HG03139 (cell line): Measurements from ENCODE around the gene PLEKHA5.
"Not testable (repeated sequence)": the region's sequence is repeated elsewhere in the genome, so short reads cannot be mapped to it uniquely, and the experiment has no call there.

Experiments used
- ATAC-seq: cut with Tn5 transposase; IDR thresholded peaks from one replicate; pipeline ENCODE4 v1.9.1; 2021; ENCODE audit not compliant: unreplicated experiment

PLEKHA5 gene, protein sequence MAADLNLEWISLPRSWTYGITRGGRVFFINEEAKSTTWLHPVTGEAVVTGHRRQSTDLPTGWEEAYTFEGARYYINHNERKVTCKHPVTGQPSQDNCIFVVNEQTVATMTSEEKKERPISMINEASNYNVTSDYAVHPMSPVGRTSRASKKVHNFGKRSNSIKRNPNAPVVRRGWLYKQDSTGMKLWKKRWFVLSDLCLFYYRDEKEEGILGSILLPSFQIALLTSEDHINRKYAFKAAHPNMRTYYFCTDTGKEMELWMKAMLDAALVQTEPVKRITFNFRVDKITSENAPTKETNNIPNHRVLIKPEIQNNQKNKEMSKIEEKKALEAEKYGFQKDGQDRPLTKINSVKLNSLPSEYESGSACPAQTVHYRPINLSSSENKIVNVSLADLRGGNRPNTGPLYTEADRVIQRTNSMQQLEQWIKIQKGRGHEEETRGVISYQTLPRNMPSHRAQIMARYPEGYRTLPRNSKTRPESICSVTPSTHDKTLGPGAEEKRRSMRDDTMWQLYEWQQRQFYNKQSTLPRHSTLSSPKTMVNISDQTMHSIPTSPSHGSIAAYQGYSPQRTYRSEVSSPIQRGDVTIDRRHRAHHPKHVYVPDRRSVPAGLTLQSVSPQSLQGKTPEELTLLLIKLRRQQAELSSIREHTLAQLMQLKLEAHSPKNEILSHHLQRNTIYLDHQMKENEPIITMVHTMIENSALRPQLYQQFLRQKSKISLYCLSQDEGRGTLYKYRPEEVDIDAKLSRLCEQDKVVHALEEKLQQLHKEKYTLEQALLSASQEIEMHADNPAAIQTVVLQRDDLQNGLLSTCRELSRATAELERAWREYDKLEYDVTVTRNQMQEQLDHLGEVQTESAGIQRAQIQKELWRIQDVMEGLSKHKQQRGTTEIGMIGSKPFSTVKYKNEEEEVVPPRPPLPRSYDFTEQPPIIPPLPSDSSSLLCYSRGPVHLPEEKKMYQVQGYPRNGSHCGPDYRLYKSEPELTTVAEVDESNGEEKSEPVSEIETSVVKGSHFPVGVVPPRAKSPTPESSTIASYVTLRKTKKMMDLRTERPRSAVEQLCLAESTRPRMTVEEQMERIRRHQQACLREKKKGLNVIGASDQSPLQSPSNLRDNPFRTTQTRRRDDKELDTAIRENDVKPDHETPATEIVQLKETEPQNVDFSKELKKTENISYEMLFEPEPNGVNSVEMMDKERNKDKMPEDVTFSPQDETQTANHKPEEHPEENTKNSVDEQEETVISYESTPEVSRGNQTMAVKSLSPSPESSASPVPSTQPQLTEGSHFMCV

DNA sequence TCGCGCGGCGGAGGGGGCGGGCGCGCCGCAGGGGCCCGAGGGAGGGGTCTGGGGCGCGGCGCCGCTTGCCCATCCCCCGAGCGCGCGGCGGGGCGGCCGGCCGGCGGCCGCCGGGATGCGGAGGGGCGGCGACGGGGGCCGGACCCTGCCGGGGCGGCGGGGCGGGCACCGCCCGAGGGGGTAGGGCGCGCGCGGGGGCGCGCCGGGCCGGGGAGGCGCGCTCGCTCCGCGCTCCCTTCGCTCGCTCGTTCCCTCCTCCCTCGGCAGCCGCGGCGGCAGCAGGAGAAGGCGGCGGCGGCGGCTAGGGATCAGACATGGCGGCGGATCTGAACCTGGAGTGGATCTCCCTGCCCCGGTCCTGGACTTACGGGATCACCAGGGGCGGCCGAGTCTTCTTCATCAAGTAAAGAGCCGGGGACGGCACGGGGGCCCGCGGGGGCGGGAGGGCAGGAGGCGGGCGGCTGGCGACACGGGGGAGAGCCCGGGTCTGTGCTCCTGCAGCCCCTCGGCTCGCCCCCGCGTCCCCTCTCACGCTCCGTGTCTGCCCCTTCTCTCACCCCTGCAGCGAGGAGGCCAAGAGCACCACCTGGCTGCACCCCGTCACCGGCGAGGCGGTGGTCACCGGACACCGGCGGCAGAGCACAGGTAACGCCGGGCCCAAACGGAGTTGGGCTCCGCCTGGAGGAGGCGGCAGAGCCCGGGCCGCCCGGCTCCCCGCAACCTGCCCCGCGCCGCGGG, at the start of gene PLEKHA5:
Gene PLEKHA5, plus strand, starts transcription at position 248 of the 738 bp plus-strand sequence. Its CDS starts 67 bp downstream, at position 315.
- no peak for ATAC-seq

DNA sequence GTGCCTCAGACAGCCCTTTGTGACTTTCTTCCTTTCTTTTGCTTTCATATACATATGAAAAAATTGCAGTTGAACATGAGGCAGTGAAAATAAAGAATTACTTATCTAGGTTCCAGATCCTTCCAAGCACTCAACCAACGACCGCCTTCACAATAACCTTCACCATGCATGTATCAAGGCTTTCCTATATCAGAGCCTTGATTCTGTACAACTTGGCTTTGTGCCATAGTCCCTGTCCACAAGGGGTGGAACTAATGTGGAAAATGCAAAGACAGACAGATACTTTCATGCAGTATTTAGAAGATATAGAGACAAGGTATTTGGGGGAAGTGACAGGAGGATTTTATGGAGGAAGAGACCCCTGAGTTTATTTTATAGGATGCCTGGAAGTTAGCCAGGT, 48.6 kb upstream of the PLEKHA5 start:
- ATAC-seq = no peak

- no peak for ATAC-seq
Observed at GRCh38 chr12:19082365-19082911, 47.1 kb upstream of the PLEKHA5 start.

DNA sequence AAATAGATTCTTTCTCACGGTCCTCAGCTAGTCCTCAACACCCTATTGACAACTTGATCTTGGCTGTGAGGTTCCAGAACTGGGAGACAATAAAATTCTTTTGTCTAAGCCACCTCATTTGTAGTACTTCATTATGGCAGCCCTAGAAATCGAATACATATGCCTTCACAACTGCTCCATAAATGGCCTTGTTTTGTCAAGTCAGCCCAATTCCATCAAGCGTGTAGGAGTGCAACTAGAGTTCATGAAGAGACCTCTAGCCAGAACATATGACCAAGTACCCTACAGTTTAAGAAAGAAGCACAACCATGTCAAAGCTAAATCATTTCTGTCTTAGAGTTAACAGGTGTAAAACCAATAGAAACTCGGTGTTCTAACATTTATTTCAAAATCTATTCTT, 45.0 kb upstream of the PLEKHA5 start:
- no peak for ATAC-seq

- no peak for ATAC-seq
Observed at GRCh38 chr12:19085090-19085489, 44.4 kb upstream of the PLEKHA5 start.

- ATAC-seq = no peak
Observed at GRCh38 chr12:19088606-19089005, 40.9 kb upstream of the PLEKHA5 start.

- not testable (repeated sequence) for ATAC-seq
Observed at GRCh38 chr12:19092482-19092881, 37.1 kb upstream of the PLEKHA5 start.

DNA sequence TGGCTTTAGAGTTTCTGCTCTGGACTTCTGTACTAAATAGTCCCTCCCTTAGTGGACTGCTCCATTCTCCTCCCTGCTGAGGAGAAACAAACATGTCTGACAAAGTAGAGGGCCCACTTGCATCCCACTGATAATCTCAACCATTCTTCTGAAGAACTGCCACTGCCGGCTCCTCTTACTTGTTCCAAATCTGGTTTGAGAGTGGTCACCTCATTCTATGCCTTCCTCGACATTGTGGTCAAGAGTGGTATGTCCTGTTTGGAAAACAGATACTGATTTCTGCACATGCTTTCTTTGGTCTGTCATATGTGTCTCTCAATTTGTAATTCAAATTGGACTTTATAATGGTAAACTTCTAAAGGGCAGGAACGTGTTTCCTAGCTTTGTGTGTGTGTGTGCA, 36.3 kb upstream of the PLEKHA5 start:
- no peak for ATAC-seq

DNA sequence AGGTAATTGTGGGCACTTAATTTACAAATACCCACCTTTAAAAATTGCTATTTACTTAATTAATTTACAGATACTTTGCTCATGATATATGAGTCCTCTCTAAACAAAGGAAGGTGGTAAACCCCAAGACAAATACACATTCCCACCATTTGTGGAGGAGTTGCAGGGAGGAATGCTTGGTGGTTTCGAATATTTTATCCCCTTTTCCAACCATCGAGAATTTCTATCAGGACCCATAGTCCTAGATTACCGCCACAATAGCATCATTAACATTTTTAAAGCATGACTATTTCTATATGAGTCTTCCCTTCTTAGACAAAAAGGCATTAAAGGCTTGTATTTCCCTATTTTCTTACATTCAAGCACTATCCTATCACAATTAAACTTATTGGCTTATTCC, 34.2 kb upstream of the PLEKHA5 start:
- no peak for ATAC-seq

GRCh38 chr12:19095756-19096480, 33.6 kb upstream of the PLEKHA5 start:
- ATAC-seq = no peak

- ATAC-seq = no peak
Observed at GRCh38 chr12:19105463-19105862, 24.1 kb upstream of the PLEKHA5 start.

- no peak for ATAC-seq
Observed at GRCh38 chr12:19107750-19108149, 21.8 kb upstream of the PLEKHA5 start.

- no peak for ATAC-seq
Observed at GRCh38 chr12:19110221-19110940, 19.2 kb upstream of the PLEKHA5 start.

GRCh38 chr12:19113464-19113863, 16.1 kb upstream of the PLEKHA5 start:
- ATAC-seq = no peak

GRCh38 chr12:19115285-19115684, 14.2 kb upstream of the PLEKHA5 start:
- no peak for ATAC-seq

DNA sequence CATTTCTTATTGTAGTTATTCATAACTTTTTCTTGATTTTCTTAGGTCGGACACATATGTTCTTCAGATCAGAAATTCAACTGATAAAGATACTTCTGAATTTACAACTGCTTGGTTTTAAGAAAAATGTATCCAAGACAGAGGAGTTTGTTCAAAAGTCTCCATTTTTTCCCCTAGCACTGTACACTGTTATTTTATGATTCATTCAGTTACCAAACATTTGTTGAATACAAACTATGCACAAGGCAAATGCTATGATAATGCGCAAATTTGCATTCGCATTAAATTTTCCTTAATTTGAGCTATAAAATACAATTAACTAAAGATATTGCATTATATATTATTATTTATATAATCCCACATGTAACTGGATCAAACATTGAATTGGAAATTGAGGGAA, 10.1 kb upstream of the PLEKHA5 start:
- no peak for ATAC-seq

DNA sequence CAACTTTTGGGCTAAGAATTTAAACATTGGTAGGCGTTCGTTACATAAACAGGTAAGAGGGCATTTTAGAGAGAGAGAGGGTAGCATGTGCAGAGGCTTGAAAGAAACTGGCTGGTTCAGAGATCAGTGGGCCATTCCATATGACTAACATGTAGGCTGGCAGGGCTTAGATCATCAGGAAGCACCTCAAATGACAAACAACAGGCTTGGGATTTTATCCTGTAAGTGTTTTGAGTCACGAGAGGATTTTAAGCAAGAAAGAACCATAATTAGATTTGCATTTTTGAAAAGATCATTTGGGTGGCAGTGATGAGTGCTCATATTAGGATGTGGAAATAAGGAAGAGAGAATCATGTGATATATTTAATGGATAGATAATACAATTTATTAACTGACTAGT, 8.7 kb upstream of the PLEKHA5 start:
- no peak for ATAC-seq

- no peak for ATAC-seq
Observed at GRCh38 chr12:19121449-19122018, 8.0 kb upstream of the PLEKHA5 start.

DNA sequence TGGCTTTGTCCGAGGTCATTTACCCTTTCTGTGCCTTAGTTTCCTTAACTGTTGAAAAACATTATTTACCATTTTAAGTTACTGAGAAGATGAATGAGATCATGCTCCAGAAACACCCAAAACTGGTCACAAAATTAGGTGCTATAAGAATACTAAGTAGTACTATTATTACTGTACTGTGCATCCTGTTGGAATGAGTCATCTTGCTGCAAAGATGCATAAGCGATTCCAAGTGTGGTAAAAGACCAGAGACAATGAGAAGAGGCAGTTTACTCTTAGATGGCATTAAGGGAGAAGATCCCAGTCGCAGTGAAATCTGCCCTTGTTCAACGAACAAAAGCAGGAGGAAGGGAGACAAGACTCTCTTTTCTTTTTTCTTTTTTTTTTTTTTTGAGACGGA, 4.2 kb upstream of the PLEKHA5 start:
- ATAC-seq = no peak
